CD14-positive monocyte (primary cell): ENCODE data around the gene NUP210. TPM values are rescaled to one million over a fixed set of nuclear protein-coding genes. Genes with fewer than 3 reads are reported as not detected.
A peak's percentile ranks its signal among the peaks of the same experiment; 100 is the strongest.

ENCODE experiments used
- DNase-seq, 3 donors: peaks; one replicate each; pipeline ENCODE4 v3.0.0-alpha.2; 2011 to 2022
- H2AFZ ChIP-seq: 2 replicates; pipeline ENCODE4 v1.6.0; 2012; ENCODE audit warnings: mild to moderate bottlenecking, low read depth, low read length, inconsistent platforms; ENCODE audit not compliant: insufficient read depth, poor library complexity, severe bottlenecking
- H3K27ac ChIP-seq, 2 donors: 1 replicate in 1 of 2; 2 replicates in 1 of 2; pipeline ENCODE4 v1.5.1; 2012 to 2013; ENCODE audit warnings: low read length in 2 of 2, control low read depth in 1 of 2, inconsistent platforms in 1 of 2, low read depth in 1 of 2, mild to moderate bottlenecking in 1 of 2
- H3K27me3 ChIP-seq, 2 donors: one replicate each; pipeline versions ENCODE4 v1.6.0 to v1.6.1; 2011 to 2013; ENCODE audit warnings: low read length in 2 of 2; ENCODE audit not compliant: control insufficient read depth in 2 of 2, insufficient read depth in 2 of 2
- H3K36me3 ChIP-seq, 2 donors: replicated peaks in 1 of 2; 1 replicate in 1 of 2; 2 replicates in 1 of 2; pipeline versions ENCODE4 v1.5.1 to v1.6.1; 2012 to 2013; ENCODE audit warnings: low read length in 2 of 2, control low read depth in 1 of 2, inconsistent platforms in 1 of 2, mild to moderate bottlenecking in 1 of 2; ENCODE audit not compliant: insufficient read depth in 2 of 2, control insufficient read depth in 1 of 2
- H3K4me1 ChIP-seq, 2 donors: 1 replicate in 1 of 2; 2 replicates in 1 of 2; pipeline versions ENCODE4 v1.5.1 to v1.6.1; 2012 to 2013; ENCODE audit warnings: low read length in 2 of 2, control low read depth in 1 of 2, inconsistent platforms in 1 of 2, mild to moderate bottlenecking in 1 of 2, moderate library complexity in 1 of 2; ENCODE audit not compliant: insufficient read depth in 2 of 2, control insufficient read depth in 1 of 2
- H3K4me2 ChIP-seq: replicated peaks from 2 replicates; pipeline ENCODE3; 2012; ENCODE audit warnings: low read length, moderate library complexity, mild to moderate bottlenecking; ENCODE audit not compliant: poor library complexity, severe bottlenecking; ENCODE audit errors: extremely low read depth
- H3K4me3 ChIP-seq, 3 experiments: fragments of 200-600 bp in 1 of 3; sonication (generic) in 1 of 3; replicated peaks in 1 of 3; 1 replicate in 2 of 3; 2 replicates in 1 of 3; pipeline ENCODE4 v1.5.1; 2011 to 2013; ENCODE audit warnings: low read length in 3 of 3, mild to moderate bottlenecking in 3 of 3, control low read depth in 2 of 3, low read depth in 2 of 3, inconsistent platforms in 1 of 3, moderate library complexity in 1 of 3
- H3K79me2 ChIP-seq: 2 replicates; pipeline ENCODE4 v1.6.0; 2012; ENCODE audit warnings: mild to moderate bottlenecking, control low read depth, inconsistent platforms, low read length, moderate library complexity; ENCODE audit not compliant: insufficient read depth
- H3K9ac ChIP-seq: 2 replicates; pipeline ENCODE4 v1.6.0; 2017; ENCODE audit warnings: low read length, mild to moderate bottlenecking; ENCODE audit not compliant: insufficient read depth, poor library complexity, severe bottlenecking
- H3K9me3 ChIP-seq, 2 donors: replicated peaks in 1 of 2; 1 replicate in 1 of 2; 2 replicates in 1 of 2; pipeline versions ENCODE4 v1.5.1 to v1.6.1; 2012 to 2013; ENCODE audit warnings: low read length in 2 of 2, control low read depth in 1 of 2; ENCODE audit not compliant: control insufficient read depth in 1 of 2, insufficient read depth in 1 of 2
- H4K20me1 ChIP-seq: 2 replicates; pipeline ENCODE4 v1.6.0; 2012; ENCODE audit warnings: mild to moderate bottlenecking, low read length, control low read depth, moderate library complexity; ENCODE audit not compliant: insufficient read depth
- H3K27ac Mint-ChIP-seq, 7 donors: one replicate each; pipeline ENCODE4 v1.8.0; 2020; ENCODE audit warnings: mild to moderate bottlenecking in 7 of 7, mixed read lengths in 7 of 7, moderate library complexity in 6 of 7, inconsistent platforms in 2 of 7
- H3K27me3 Mint-ChIP-seq, 3 donors: one replicate each; pipeline ENCODE4 v1.8.0; 2021 to 2022; ENCODE audit warnings: low read depth in 3 of 3, mild to moderate bottlenecking in 3 of 3, mixed read lengths in 3 of 3, moderate library complexity in 3 of 3, inconsistent platforms in 1 of 3
- H3K36me3 Mint-ChIP-seq, 2 donors: one replicate each; pipeline ENCODE4 v1.8.0; 2020; ENCODE audit warnings: mixed read lengths in 2 of 2, inconsistent platforms in 1 of 2, mild to moderate bottlenecking in 1 of 2
- H3K4me1 Mint-ChIP-seq: one replicate; pipeline ENCODE4 v1.8.0; 2020; ENCODE audit warnings: mild to moderate bottlenecking, mixed read lengths
- H3K4me3 Mint-ChIP-seq, 2 donors: one replicate each; pipeline ENCODE4 v1.8.0; 2020; ENCODE audit warnings: mild to moderate bottlenecking in 2 of 2, mixed read lengths in 2 of 2, moderate library complexity in 1 of 2
- H3K9me3 Mint-ChIP-seq, 7 donors: one replicate each; pipeline ENCODE4 v1.8.0; 2020 to 2022; ENCODE audit warnings: mixed read lengths in 7 of 7, mild to moderate bottlenecking in 6 of 7, moderate library complexity in 6 of 7, inconsistent platforms in 2 of 7
- WGBS: methylation state at CpG from one replicate; pipeline ENCODE4 v1.1.5; 2013; ENCODE audit warnings: missing lambda C conversion rate; ENCODE audit not compliant: insufficient coverage; 5-methylcytosine and 5-hydroxymethylcytosine counted together
- intact Hi-C, 2 donors: fragments of 100-400 bp; cut with micrococcal nuclease; formaldehyde crosslinking; loops; one replicate each; pipeline versions ENCODE4 v1.15.0 to v1.15.1; 2023
- polyA plus RNA-seq, 3 donors: library from polyadenylated mRNA; depleted of rRNA in 1 of 3; unstranded in 2 of 3; stranded (reverse) in 1 of 3; fragments of 300-500 nt in 2 of 3; fragments of >200 nt in 1 of 3; fragmentation: Illumina TruSeq in 2 of 3; gene quantifications; 1 replicate in 2 of 3; 2 replicates in 1 of 3; pipeline ENCODE4 v1.2.3, GENCODE V29; 2012 to 2021
- TF ChIP-seq, protein P1 (sequence below): fragments of 200-600 bp; IDR thresholded peaks from one replicate; pipeline ENCODE4 v1.8.0; 2022; ENCODE audit warnings: antibody characterized with exemption, mild to moderate bottlenecking

The NUP210 gene
- polyA plus RNA-seq, 3 donors: 7.9 to 43.5 (median 13.0) TPM

- 99% methylated on average over 16 of the region's 17 CpGs for WGBS
- Mint-ChIP-seq H3K27me3 (peaks cover 0 to 2% (median 0%) of the 10 kb centered on the region in 3 donors), H3K36me3 (peaks cover 13 to 18% of the 10 kb centered on the region in 2 donors), H3K27ac (peak overlapping the region in 3 of 7 donors; percentile 12 to 56 (median 42)), H3K4me3 (no peak overlapping the region), H3K4me1 (no peaks in the 10 kb centered on the region), H3K9me3 (no peaks in the 10 kb centered on the region)
- no peaks in the 10 kb centered on the region for H3K27me3 ChIP-seq
- TF ChIP-seq, protein P1, sequence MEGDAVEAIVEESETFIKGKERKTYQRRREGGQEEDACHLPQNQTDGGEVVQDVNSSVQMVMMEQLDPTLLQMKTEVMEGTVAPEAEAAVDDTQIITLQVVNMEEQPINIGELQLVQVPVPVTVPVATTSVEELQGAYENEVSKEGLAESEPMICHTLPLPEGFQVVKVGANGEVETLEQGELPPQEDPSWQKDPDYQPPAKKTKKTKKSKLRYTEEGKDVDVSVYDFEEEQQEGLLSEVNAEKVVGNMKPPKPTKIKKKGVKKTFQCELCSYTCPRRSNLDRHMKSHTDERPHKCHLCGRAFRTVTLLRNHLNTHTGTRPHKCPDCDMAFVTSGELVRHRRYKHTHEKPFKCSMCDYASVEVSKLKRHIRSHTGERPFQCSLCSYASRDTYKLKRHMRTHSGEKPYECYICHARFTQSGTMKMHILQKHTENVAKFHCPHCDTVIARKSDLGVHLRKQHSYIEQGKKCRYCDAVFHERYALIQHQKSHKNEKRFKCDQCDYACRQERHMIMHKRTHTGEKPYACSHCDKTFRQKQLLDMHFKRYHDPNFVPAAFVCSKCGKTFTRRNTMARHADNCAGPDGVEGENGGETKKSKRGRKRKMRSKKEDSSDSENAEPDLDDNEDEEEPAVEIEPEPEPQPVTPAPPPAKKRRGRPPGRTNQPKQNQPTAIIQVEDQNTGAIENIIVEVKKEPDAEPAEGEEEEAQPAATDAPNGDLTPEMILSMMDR: no peak
- intact Hi-C loops: no loop called here
- peak overlapping the region in 1 of 2 donors; percentile 5 for H3K27ac ChIP-seq
- no peaks in the 10 kb centered on the region for H3K4me1 ChIP-seq
- no peaks in the 10 kb centered on the region for H3K9me3 ChIP-seq
- no peak overlapping the region for H3K4me2 ChIP-seq
- peaks cover 87 to 96% of the 10 kb centered on the region in 2 donors for H3K36me3 ChIP-seq
- no peak overlapping the region for H2AFZ ChIP-seq
- no peak for DNase-seq
- no peak overlapping the region for H3K9ac ChIP-seq
- H3K79me2 ChIP-seq: no peaks in the 10 kb centered on the region
- H3K4me3 ChIP-seq: no peak overlapping the region
- no peaks in the 10 kb centered on the region for H4K20me1 ChIP-seq
These were observed 48.7 kb downstream of the NUP210 start for GRCh38 chr3:13371100-13372075.

DNA sequence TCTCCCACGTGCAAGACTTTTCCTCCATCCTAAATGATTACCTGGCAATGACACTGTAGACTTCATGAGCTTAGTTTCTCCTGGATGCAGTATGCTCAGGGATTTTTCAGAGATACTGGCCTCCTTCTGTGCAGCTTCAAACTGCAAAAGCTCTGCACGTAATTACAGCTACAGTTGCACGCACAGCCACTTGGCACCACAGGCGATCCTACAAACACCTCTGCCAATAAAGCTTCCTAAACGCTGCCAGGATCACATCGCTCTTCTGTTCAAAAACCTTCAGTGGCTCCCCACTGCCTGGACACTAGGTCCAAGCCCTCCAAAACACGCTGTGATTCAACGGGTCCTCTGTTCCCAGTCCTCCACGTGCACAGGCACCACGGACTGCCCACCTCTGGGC lies 49.5 kb downstream of the NUP210 start:
- no peak overlapping the region for H3K4me3 ChIP-seq
- TF ChIP-seq, protein P1: no peak
- H3K4me3 Mint-ChIP-seq: no peak overlapping the region
- no peak overlapping the region for H2AFZ ChIP-seq
- no peaks in the 10 kb centered on the region for H4K20me1 ChIP-seq
- no peak overlapping the region for H3K4me2 ChIP-seq
- peaks cover 14 to 21% of the 10 kb centered on the region in 2 donors for H3K36me3 Mint-ChIP-seq
- H3K4me1 Mint-ChIP-seq: no peaks in the 10 kb centered on the region
- no peaks in the 10 kb centered on the region for H3K9me3 Mint-ChIP-seq
- H3K27ac ChIP-seq: no peak overlapping the region
- H3K27ac Mint-ChIP-seq: peak overlapping the region in 3 of 7 donors; percentile 8 to 72 (median 56)
- WGBS: 98% methylated on average over 10 of the region's 10 CpGs
- no peaks in the 10 kb centered on the region for H3K4me1 ChIP-seq
- H3K27me3 Mint-ChIP-seq: no peaks in the 10 kb centered on the region
- H3K36me3 ChIP-seq: peaks cover 85 to 96% of the 10 kb centered on the region in 2 donors
- H3K9me3 ChIP-seq: no peaks in the 10 kb centered on the region
- DNase-seq: no peak
- H3K9ac ChIP-seq: no peak overlapping the region
- intact Hi-C loops: no loop called here
- H3K79me2 ChIP-seq: no peaks in the 10 kb centered on the region
- H3K27me3 ChIP-seq: no peaks in the 10 kb centered on the region
